Mucosa of gallbladder (tissue), 1 donor: ENCODE data around the gene TNNI3K. TPM values are rescaled to one million over a fixed set of nuclear protein-coding genes. Genes with fewer than 3 reads are reported as not detected.

ENCODE experiments used
- DNase-seq: peaks from one replicate; pipeline ENCODE4 v3.0.0-alpha.2; 2020; ENCODE audit warnings: low spot score
- total RNA-seq: library from RNA; stranded (reverse); gene quantifications from one replicate; pipeline ENCODE4 v1.2.1, GENCODE V29; 2021
- donor health status: DM: no; HTN: no; CAD: no.

TNNI3K gene
- total RNA-seq, 1 donor from 2014 or later: 1.3 TPM

- DNase-seq: no peak
These were observed 79.3 kb downstream of the TNNI3K start for GRCh38 chr1:74314438-74314837.

GRCh38 chr1:74316302-74316701 is 81.1 kb downstream of the TNNI3K start:
- no peak for DNase-seq

- peak; percentile 21 for DNase-seq
These were observed 82.5 kb downstream of the TNNI3K start for GRCh38 chr1:74317663-74318062.

- DNase-seq: no peak
These were observed 88.8 kb downstream of the TNNI3K start for GRCh38 chr1:74323937-74324473.

- peak; percentile 57 for DNase-seq
These were observed 89.7 kb downstream of the TNNI3K start for GRCh38 chr1:74324684-74325448.

- no peak for DNase-seq
These were observed 93.7 kb downstream of the TNNI3K start for GRCh38 chr1:74328851-74329250.

GRCh38 chr1:74333244-74333643 is 98.1 kb downstream of the TNNI3K start:
- DNase-seq: no peak

- no peak for DNase-seq
These were observed 99.0 kb downstream of the TNNI3K start for GRCh38 chr1:74334147-74334546.

- no peak for DNase-seq
These were observed 105.5 kb downstream of the TNNI3K start for GRCh38 chr1:74340656-74341055.

- DNase-seq: no peak
These were observed 106.6 kb downstream of the TNNI3K start for GRCh38 chr1:74341702-74342339.

GRCh38 chr1:74343216-74343615 is 108.0 kb downstream of the TNNI3K start:
- no peak for DNase-seq

GRCh38 chr1:74344387-74344786 is 109.2 kb downstream of the TNNI3K start:
- no peak for DNase-seq

- no peak for DNase-seq
These were observed 121.3 kb downstream of the TNNI3K start for GRCh38 chr1:74356493-74356892.

GRCh38 chr1:74357150-74357549 is 122.0 kb downstream of the TNNI3K start:
- DNase-seq: no peak

- DNase-seq: no peak
These were observed 122.6 kb downstream of the TNNI3K start for GRCh38 chr1:74357756-74358155.

- DNase-seq: no peak
These were observed 127.5 kb downstream of the TNNI3K start for GRCh38 chr1:74362691-74363090.

- DNase-seq: no peak
These were observed 128.0 kb downstream of the TNNI3K start for GRCh38 chr1:74363220-74363619.

GRCh38 chr1:74367175-74367813 is 132.1 kb downstream of the TNNI3K start:
- DNase-seq: no peak

GRCh38 chr1:74368335-74368734 is 133.1 kb downstream of the TNNI3K start:
- DNase-seq: no peak

GRCh38 chr1:74375376-74375775 is 140.2 kb downstream of the TNNI3K start:
- DNase-seq: no peak

- DNase-seq: no peak
These were observed 145.1 kb downstream of the TNNI3K start for GRCh38 chr1:74380252-74380651.

GRCh38 chr1:74388855-74389254 is 153.7 kb downstream of the TNNI3K start:
- no peak for DNase-seq

- no peak for DNase-seq
These were observed 157.0 kb downstream of the TNNI3K start for GRCh38 chr1:74392186-74392585.
